ENCODE data around the gene CRTC3.
"Not testable (repeated sequence)": the region's sequence is repeated elsewhere in the genome, so short reads cannot be mapped to it uniquely, and the experiment has no call there.

Gene CRTC3

DNA sequence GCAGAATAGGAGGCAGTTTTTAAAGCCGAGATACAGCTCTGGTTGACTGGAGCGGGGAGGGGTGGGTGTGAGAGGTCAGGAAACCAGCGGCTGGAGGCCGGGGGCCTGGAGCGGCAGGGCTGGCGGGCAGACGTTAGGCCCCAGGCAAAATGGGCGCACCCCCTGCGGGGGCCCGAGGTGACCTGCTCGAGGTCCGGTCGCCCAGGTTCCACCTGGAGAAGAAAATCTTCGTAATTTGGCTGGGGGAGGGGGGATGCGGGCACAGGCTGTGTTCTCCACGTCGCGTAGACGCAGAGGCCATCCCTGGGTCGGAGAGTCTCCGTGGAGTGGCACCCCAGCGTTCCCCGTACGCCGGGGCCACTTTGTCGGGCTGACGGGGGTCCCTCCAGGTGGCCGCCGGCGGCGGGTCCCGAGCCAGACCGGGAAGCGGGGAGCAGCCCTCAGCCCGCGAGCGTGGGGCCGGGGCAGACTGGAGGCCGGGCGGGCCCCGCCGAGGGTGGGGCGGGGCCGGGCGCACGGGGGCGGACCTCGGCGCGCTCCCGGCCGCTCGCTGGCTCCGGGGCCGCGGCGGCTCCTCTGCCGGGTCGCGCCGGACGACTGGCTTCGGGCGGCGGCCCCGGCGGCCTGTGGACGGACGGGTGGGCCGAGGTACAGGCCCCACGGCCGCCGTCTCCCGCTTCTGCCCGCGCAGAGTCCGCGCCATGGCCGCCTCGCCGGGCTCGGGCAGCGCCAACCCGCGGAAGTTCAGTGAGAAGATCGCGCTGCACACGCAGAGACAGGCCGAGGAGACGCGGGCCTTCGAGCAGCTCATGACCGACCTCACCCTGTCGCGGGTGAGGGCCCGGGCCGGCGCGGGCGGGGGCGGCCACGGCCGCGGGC, at the start of gene CRTC3:
TSS of gene CRTC3 (plus strand) at position 553 of the 879 bp plus-strand sequence. CDS start at position 702, 149 bp downstream.
- DNase-seq (ENCODE audit: low read depth) = peak; percentile 22

DNA sequence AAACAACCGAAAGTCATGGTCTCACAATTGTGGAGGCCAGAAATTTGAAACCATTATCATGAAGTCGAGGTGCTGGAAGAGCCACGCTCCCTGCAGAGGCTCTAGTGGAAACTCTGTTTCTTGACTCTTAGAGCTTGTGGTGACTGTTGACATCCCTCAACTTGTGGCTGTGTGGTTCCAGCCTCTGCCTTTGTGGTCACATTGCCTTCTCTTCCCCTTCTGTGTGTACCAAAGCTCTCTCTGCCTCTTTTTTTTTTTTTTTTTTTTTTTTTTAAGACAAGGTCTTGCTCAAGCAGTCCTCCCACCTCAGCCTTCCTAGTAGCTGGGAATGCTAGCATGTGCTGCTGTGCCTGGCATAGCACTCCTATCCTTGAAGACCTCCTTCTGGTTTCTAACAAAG, 48.7 kb upstream of the CRTC3 start:
- DNase-seq (ENCODE audit: low read depth) = no peak

DNA sequence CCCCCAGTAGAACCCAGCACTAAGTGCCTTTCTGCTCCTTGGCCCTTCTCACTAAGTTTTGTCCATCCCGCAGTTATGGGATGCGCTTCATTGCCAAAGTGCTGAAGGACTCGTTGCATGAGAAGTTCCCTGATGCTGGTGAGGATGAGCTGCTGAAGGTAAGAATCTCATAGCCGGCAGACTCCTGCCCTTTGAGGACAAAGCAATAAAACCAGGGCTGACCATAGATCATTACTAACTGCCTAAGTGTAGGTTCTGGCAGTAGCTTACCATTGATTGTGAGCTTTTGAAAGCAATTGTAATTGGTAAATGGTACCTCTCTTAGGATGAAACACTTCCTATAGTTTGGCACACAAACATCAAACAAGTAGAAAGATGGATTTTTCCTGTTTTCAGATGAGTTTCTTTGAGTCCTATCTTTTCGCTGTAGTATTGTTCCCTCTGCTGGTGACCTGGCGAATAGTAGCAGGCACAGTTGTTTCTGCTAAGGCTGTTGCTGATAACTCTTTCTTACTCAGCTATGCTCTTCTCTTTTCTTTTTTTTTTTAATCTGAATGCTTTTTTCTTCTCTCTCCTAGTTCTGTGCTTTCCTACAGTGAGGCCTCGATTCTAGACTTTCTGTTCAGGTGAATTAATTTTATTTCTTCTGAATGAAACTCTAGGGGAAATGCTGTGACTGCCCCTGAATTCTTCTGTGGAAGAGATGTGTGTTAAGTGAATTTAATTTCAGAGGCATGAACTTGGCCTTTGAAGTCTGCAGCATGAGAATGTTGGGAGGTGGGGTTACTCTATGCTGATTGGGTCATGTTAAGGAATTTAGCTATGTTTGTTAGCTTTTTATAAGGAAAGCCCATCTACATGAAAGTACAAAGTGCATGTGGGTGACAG, 47.4 kb upstream of the CRTC3 start:
- peak; percentile 12 for DNase-seq (ENCODE audit: low read depth)

- DNase-seq (ENCODE audit: low read depth) = no peak
Measured at GRCh38 chr15:90483012-90483307, 46.8 kb upstream of the CRTC3 start.

GRCh38 chr15:90483637-90484036, 46.1 kb upstream of the CRTC3 start:
- no peak for DNase-seq (ENCODE audit: low read depth)

DNA sequence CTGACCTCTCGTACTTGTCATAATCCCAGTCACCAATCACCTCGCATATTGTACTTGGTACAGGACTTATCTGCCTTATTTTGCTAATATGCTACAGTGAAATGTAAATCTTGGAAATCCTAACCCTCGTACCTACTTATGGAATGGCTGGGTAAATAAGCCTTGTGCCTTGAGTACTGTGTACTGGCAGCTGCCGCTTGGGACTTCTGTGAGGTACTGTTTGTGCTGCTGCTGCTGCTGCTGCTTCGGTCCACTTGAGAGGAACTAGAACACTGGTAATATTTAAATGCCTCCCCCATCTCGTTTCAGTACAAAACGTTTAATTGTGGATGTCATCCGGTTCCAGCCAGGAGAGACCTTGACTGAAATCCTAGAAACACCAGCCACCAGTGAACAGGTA, 42.5 kb upstream of the CRTC3 start:
- no peak for DNase-seq (ENCODE audit: low read depth)

GRCh38 chr15:90489514-90489913, 40.2 kb upstream of the CRTC3 start:
- no peak for DNase-seq (ENCODE audit: low read depth)

GRCh38 chr15:90489944-90490343, 39.8 kb upstream of the CRTC3 start:
- no peak for DNase-seq (ENCODE audit: low read depth)

- no peak for DNase-seq (ENCODE audit: low read depth)
Measured at GRCh38 chr15:90493647-90494046, 36.1 kb upstream of the CRTC3 start.

DNA sequence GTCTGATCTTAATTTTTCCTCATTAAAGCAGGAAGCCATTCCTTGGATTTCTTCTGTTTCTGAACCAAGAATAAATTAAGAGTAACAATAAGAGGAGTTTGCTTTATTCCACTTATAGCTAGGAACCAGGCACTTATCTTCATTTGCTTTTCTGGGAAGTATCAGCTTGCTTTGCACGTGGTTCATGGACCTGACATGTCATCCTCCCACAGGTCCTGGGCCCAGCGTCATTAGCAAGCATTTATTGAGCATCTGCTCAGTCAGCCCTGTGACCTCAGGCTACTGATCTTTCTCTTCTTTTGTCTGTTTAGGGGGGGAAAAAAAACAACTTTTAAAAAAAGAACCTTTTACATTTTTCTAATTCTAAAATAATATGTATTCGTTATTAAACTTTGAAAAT, 34.7 kb upstream of the CRTC3 start:
- DNase-seq (ENCODE audit: low read depth) = no peak

- no peak for DNase-seq (ENCODE audit: low read depth)
Measured at GRCh38 chr15:90496791-90497190, 32.9 kb upstream of the CRTC3 start.

DNA sequence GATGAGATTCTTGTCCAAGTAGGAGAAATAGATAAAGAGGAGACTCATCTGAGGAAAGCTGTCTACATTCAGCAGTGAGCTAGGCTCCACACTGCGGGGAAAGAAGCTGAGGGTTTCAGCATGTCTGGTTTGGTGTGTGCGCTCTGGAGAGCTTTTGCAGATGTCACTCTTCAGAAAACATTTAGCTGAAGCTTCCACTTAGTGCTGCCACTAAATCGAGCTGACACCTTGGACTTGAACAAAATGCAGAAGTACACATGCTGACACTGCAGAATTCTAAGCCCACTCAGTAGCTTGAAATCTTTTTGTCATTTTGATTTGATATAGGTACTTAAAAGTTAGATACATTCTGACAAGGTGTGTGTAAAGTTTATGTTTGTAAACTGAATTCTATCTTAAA, 32.3 kb upstream of the CRTC3 start:
- DNase-seq (ENCODE audit: low read depth) = no peak

DNA sequence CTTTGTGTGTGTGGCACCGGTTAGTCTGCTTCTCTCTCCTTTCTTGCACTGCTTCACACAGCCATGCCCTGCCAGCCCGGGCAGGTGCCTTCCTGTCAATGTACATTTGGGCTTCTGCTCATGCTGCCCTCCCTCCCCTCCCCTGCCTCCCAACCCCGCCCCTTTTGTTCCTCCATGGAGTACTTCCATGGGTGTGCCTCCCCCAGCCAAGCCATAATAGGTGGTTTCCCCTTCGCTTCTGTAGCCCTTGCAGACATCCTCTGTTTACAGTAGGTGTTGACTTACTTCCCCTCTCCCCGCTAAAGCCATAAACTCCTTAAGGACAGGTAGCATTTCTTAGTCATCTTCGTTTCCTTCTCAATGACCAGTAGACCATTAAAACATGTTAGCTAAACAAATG, 31.8 kb upstream of the CRTC3 start:
- DNase-seq (ENCODE audit: low read depth) = no peak

- no peak for DNase-seq (ENCODE audit: low read depth)
Measured at GRCh38 chr15:90500171-90500570, 29.6 kb upstream of the CRTC3 start.

DNA sequence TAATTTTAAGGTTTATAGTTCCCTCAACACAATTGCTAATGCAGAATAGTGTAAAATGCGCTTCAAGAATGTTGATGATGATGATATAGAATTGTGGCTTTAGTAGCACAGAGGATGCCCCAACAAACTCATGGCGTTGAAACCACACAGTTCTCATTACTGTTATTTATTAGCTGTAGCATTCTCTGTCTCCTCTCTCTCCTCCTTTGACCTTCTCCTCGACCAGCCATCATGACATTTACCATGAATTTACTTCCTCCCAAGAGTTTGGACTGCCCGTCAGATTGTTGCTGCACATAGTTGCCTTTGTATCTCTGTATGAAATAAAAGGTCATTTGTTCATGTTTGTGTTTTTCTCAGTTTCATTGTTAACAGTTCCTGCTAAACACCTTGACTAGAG, 27.8 kb upstream of the CRTC3 start:
- DNase-seq (ENCODE audit: low read depth) = no peak

GRCh38 chr15:90510781-90511180, 18.9 kb upstream of the CRTC3 start:
- DNase-seq (ENCODE audit: low read depth) = not testable (repeated sequence)

GRCh38 chr15:90511211-90511618, 18.5 kb upstream of the CRTC3 start:
- not testable (repeated sequence) for DNase-seq (ENCODE audit: low read depth)

- no peak for DNase-seq (ENCODE audit: low read depth)
Measured at GRCh38 chr15:90512276-90512675, 17.4 kb upstream of the CRTC3 start.

GRCh38 chr15:90512981-90513380, 16.7 kb upstream of the CRTC3 start:
- no peak for DNase-seq (ENCODE audit: low read depth)

DNA sequence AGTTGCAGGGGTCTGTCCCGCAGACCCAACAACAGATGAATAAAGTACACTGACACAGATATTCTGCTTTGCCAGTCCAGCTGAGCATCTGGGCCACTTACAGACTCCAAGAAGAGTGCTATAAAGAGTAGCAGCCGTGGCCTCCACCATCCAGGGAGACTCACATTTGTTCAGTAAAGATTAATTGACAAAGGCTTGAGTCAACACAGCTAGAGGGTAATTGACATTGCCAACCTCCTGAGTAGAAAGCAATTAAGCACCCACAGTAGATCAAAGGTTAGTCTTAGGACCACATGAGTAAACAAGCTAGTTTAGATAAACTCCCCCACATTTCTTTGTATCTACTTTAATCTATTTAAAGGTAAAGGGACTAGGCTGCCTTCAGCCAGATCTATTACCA, 16.3 kb upstream of the CRTC3 start:
- no peak for DNase-seq (ENCODE audit: low read depth)

GRCh38 chr15:90513893-90514292, 15.8 kb upstream of the CRTC3 start:
- not testable (repeated sequence) for DNase-seq (ENCODE audit: low read depth)

DNA sequence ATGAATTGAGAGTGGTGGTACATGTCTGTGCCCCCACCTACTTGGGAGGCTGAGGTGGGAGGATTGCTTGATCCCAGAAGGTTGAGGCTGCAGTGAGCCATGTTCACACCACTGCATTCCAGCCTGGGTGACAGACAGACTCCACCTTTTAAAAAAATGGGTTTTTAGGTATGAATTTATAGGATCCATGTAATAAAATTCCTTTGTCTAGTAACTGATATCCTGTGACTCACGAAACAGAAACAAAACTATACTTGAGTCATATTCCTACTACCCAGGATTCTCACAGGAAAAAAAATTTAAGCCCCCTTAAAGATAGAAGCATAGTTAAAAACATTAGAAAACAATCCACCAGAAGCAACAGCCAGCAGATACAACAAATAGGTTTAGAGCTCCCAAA, 10.0 kb upstream of the CRTC3 start:
- no peak for DNase-seq (ENCODE audit: low read depth)

DNA sequence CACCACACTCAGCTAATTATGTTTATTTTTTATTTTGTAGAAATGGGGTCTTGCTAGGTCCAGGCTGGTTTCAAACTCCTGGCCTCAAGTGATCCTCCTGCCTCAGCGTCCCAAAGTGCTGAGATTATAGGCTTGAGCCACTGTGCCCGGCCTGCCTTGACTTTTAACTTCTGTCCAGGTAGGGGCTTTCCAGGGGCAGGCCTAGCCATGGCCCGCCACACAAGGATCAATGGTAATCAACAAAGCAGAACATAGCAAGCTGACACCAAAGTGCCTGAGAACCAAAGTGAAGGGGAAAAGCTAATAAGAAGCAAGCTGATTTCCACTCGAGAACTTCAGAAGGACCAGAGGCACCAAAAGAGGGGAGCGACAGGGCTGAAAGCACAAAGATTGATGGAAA, 9.4 kb upstream of the CRTC3 start:
- no peak for DNase-seq (ENCODE audit: low read depth)
